H4 (cell line): Measurements from ENCODE around the gene PRKAR1B. TPM values are rescaled to one million over a fixed set of nuclear protein-coding genes. Genes with fewer than 3 reads are reported as not detected.

Experiments
- DNase-seq: peaks from one replicate; pipeline ENCODE4 v3.0.0-alpha.2; 2015; ENCODE audit warnings: low spot score
- total RNA-seq: library from RNA; depleted of rRNA; stranded (reverse); fragments of >200 nt; shearing (Covaris generic); gene quantifications from 2 replicates; pipeline ENCODE4 v1.2.3, GENCODE V29; 2014

PRKAR1B gene
- total RNA-seq, 1 experiment from 2014 or later = 40.5 TPM

DNA sequence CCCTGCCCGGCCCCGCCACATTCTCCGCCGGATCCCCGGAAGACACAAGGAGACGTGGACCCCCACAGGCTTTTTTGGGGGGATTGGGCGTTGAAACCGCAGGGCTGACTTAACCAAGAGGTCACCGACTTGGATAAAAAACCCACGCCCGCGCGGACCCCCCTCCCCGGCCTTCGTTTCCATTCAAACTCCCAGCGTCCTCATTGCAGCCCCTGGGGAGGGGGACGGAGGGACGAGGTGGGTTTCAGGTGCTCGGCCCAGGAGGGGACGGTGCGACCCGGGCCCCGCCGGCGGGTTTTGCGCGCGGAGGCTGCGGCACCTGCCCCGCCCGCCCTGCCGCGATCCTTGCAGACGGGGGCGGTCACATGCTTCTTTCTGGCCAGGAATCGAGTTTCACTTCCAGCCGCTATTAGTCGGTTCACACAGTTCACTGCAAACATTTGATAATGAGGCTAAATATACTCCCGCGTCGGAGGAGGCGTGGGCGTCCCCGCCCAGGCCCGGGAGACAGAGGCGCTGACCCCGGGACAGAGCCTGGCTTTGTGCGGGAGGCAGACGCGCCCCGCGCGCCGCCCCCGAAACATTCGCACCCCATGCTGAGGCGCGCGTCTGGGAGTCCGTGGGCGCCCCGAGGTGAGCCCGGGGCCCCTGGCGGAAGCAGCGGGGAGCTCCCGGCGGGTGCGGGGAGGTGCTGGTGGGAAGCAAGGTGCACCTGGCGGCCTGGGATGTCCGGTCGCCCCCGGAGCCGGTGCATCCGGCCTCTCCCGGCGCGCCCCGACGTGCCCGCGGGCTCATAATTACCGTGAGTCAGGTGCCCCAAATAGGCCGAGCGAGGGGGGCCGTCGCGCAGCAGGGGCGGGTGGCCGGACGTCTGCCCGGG lies 204.8 kb downstream of the PRKAR1B start:
- no peak for DNase-seq

- no peak for DNase-seq
Measured at GRCh38 chr7:521221-522070, 205.6 kb downstream of the PRKAR1B start.

DNA sequence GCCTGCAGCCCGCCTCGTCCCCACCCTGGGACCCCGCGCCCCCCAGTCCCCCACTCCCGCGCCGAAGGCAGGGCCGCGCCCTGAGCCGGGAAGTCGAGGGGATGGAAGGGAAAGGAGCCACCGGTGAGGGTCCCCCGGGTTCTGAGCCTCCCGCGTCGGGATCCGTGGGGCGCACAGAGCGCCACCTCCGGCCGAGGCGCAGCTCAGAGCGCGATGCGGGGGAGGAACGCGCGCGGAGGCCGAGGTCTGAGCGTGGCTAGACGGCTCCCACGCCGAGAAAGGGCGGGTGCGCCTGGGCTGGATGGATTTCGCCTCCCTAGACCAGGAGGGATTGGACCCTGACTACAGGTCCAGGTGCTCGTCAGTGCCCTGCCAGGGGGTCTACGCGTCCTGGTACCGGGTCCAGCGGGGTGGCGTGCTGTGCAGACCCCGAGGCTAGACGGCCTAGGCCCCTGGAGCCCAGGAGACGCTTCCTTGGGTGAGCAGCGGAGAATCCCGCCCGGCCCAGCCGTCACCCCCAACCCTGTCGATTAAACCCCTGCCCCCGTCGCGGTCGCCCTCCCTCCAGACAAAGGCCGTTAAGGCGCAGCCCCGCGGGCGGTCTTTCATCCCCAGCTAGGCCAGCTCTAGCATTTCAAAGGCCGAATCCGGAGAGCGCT lies 206.4 kb downstream of the PRKAR1B start:
- DNase-seq = no peak

GRCh38 chr7:519484-520390 lies 207.3 kb downstream of the PRKAR1B start, which contains the start of gene PDGFA:
TSS of gene PDGFA (minus strand) at chr7:519846. CDS start at chr7:519001, 845 bp downstream.
- DNase-seq = peak; percentile 77

DNA sequence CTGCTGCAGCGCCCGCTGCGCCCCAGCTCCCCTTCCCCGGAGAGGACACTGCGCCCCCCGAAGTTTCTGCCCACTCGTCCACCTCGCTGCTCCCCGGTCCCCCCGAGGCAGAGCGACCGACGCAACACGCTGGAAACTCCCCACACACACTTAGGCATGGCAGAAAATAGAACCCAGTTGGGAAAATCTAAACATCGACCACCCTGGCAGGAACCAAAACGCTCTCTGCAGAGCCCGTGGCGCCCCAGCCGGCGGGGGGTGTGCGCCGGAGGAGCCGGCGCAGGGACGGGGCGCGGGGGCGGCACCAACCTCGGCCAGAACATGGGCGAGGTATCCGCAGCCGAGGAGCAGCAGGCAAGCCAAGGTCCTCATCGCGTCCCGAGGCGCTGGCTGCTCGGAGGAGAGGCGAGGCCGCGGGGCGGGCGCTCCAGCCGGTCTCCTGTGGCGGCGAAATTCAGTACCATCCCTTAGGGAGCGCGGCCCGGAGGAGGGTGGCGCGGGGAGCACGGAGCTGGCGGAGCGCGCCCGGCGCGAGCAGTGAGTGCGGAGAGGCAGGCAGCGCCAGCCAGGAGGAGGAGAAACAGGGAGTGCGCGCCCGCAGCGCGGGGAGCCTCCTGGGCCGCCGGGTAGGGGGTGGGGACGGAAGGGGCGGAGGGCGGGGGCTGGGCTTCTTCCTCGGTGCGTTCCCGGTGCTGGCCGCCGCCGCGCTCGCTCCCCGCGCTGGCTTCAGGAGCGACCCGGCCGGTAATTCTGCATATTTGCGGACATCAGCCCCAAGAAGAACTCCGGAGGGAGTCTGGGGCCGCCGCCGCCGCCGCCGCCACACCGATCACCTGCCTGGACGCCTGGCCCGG lies 208.2 kb downstream of the PRKAR1B start:
- peak; percentile 88 for DNase-seq

GRCh38 chr7:517774-518629 lies 209.1 kb downstream of the PRKAR1B start:
- DNase-seq = peak; percentile 67

DNA sequence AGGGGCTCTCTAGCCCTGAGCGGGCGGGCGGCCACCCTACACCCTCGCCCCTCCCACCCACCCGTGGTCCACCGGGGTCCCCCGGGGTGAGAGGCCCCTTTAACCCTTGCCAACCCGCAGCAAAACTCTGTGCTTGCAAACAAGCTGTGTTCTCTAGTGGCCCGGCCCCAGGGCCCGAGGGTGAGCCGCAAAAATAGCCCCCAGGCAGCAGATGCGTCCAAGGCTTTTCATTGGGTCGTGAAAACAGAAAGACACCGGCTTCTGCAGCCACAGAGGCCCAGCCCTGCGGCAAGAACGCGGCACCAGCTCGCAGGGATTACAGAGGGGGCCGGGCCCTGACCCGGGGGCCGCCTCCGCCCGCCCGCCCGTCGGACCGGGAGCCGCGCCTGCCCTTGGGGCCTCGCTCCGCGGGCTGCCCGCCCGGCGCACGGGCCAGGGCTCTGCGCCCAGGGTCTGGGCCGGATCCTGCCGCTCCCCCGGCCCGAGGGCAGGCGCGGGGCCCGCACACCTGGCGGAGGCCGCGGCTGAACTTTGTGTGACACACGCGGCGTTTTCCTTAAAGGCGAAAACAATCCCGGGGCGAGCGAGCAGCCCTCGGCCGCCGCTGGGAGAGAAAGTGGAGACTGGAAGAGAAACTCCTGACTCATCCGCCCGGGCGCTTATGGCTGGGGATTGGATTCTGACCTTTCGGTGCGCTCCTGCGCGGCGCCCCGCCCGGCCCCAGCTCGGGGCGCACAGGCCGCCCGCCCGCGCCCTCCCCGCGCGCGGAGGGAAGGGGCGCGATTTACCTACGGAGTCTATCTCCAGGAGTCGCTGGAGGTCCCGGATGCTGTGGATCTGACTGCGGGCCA lies 210.2 kb downstream of the PRKAR1B start:
- peak; percentile 67 for DNase-seq

DNA sequence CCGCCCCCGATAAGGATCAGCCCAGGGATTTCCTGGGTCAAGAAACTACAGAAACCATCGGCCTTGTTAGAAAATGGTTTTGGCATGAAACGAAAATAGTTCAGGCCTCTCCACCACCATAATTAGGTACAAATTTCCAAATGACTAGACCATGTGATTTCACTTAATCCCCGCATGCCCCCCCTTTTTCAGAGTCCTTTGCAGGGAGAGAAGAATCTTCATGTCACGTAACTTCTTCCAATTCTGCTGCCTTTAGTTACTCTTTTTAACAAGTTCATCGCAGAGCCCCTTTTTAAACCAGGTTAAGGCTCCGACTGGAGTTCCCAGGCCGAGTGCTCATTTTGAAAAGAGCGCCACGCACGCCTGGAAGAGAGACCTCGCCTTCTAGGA lies 210.9 kb downstream of the PRKAR1B start:
- DNase-seq = no peak

- DNase-seq = no peak
Measured at GRCh38 chr7:515628-516027, 211.5 kb downstream of the PRKAR1B start.

GRCh38 chr7:514651-515598 lies 212.2 kb downstream of the PRKAR1B start:
- DNase-seq = no peak

GRCh38 chr7:514242-514641 lies 212.8 kb downstream of the PRKAR1B start:
- DNase-seq = no peak

DNA sequence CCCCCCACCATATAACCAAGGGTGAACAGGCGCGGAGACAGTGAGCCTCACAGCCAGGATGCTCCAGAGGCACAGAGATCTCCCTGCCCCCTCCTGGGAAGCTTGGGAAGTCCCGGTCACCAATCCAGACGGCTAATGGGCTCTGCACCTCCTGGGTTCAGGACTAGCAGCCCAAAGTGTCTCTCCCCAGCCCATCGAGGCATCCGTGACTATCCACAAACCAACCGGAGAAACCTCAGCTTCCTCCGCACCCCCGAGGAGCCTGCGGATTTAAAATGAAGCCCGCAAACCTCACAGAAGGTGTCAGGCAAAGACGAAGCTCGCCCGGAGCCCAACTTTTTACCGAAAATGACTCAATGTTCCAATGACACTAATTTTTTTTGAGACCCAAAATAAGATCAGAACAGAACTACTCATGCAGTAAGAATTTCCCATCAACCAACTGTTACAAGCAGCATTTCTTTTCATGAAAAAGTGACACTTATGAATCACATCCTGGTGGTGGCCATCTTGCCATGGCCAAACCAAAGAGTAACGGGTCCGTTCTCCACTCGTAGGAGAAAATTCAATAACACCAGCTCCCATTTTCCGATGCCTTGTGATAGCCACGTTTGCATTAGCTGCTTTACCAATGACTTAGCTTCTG lies 213.4 kb downstream of the PRKAR1B start:
- DNase-seq = no peak

GRCh38 chr7:512541-513311 lies 214.4 kb downstream of the PRKAR1B start:
- no peak for DNase-seq

GRCh38 chr7:512146-512510 lies 215.0 kb downstream of the PRKAR1B start:
- DNase-seq = no peak

DNA sequence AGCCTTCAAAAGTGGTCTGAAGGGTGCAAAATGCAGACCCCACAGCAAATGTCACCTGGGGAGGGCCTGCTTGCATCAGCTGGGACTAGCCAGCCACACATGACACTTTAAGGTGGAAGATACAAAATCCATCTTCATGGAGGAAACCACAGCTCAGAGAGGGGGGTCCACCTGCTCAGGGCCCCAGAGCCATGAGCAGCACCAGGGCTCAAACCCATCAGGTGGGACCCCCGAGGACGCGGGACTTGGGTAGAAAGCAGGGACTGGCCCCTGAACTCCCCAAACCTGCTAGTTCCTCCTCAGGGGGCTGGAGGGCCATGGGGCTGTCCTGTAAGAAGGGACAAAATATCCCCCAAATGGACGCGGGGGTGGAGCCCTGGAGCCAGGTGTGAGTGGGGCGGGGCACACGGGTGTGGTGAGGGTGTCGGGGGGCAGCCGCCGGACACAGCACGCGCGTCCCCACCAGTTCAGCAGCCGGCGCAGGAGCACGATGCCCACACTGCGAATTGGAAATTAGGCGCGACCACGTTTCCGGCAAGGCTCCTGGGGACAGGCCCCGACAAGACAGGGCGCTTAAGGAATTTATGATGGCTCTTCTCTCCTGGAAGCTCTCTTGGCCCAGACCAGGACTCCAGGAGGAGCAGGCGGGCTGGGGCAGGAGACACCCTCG lies 215.5 kb downstream of the PRKAR1B start:
- DNase-seq = no peak
